Measurements from ENCODE around the gene INTS1.
"Not testable (repeated sequence)": the region's sequence is repeated elsewhere in the genome, so short reads cannot be mapped to it uniquely, and the experiment has no call there.

Gene INTS1

DNA sequence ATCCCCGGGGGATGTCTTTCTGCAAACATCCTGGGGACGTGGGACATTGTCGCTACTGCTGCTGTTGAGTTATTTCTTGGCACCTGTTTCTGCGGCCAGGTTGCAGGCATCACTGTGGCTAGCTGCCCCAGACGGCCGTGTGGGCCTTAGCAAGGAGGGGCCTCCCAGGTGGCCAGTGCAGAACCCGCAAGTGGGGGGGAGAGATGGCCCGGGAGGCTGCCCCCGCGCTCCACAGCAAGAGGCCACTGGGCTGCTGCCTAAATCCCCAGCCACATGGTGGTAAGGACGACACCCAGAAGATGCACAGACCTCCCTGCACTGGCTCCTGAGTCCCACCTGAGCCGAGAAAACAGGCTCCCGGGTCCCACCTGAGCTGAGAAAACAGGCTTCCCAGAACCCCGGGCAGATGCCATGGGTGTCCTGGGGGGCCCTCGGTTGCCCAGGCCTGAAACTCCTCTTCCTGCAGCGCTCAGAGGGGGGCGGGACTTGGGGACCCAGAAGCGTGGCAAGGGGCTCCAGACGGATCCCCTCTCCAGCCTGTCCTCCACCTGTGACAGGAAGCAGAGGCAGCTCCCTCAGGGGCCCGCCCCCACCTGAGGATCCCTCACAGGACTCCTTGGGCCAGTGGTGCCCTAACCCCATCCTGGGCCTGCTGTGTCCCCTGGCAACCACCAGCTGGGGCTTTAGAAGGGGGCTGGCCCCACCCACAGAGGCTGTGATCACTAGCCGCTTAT lies 25.4 kb upstream of the INTS1 start:
- no peak for DNase-seq

- DNase-seq, result no peak
These were observed 22.1 kb upstream of the INTS1 start for GRCh38 chr7:1526271-1526754.

GRCh38 chr7:1525409-1525808 lies 21.2 kb upstream of the INTS1 start:
- DNase-seq, result no peak

DNA sequence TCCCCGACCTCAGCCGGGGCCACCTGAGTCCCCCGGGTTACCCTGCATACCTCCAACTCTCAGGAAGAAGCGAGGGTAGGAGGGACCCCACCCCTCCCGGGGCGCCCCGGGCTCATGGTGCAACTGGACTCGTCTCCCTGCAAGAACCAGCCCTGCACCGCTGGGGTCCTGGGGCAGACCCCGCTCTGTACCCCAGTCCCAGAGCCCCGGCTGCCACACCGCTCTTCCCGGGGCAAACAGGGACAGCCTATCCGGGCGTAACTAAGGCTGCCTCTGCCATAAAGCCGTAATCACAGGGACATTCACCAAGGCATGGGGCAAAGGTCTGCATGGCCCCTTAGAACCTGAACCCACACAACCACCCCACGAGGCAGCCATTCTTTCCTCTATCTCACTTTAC lies 19.7 kb upstream of the INTS1 start:
- no peak for DNase-seq

DNA sequence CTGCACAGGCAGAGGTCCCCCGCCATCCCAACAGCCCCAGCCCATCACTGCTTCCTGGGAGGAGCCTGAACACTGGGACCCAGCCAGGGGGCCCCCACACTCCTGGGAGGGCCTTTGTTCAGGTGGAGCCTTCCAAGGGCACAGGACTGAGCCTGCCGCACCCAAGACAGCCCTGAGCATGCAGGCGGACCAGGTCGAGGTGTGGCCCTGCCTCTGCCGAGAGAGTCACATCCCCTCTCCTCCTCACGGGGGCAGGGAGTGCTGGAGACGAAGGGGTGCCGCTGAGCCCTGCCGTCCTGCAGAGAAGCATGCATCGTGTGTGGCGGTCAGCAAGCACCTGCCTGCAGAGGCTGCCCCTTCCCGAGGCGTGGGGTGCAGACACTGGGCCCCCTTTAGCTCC lies 19.0 kb upstream of the INTS1 start:
- DNase-seq, result no peak

DNA sequence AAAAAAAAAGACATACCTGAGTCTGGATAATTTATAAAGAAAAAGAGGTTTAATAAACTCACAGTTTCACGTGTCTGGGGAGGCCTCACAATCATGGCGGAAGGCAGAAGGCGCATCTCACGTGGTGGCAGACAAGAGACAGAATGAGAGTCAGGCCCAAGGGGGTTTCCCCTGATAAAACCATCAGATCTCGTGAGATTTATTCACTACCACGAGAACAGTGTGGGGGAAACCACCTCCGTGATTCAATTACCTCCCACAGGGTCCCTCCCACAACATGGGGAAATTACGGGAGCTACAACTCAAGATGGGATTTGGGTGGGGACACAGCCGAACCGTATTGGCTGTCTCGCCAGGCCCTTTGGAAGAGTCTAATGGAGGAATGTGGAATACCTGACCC lies 17.3 kb upstream of the INTS1 start:
- DNase-seq, result no peak

GRCh38 chr7:1520539-1521234 lies 16.5 kb upstream of the INTS1 start:
- DNase-seq, result no peak

DNA sequence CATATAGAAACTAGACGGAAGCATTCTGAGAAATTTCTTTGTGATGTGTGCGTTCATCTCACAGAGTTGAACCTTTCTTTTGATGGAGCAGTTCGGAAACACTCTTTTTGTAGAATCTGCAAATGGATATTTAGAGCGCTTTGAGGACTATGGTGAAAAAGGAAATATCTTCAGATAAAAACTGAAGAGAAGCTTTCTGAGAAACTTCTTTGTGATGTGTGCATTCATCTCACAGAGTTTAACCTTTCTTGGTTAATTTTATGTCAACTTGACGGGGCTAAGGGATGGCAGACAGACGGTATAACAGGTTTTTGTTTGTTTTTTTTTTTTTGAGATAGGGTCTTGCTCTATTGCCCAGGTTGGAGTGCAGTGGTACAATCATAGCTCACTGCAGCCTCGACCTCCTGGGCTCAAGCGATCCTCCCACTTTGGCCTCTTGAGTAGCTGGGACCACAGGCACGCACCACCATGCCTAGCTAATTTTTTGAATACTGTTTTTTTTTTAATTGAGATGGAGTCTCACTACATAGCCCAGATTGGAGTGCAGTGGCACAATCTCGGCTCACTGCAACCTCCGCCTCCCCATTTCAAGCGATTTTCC lies 15.2 kb upstream of the INTS1 start:
- not testable (repeated sequence) for DNase-seq

GRCh38 chr7:1516586-1517251 lies 12.5 kb upstream of the INTS1 start:
- DNase-seq, result no peak

DNA sequence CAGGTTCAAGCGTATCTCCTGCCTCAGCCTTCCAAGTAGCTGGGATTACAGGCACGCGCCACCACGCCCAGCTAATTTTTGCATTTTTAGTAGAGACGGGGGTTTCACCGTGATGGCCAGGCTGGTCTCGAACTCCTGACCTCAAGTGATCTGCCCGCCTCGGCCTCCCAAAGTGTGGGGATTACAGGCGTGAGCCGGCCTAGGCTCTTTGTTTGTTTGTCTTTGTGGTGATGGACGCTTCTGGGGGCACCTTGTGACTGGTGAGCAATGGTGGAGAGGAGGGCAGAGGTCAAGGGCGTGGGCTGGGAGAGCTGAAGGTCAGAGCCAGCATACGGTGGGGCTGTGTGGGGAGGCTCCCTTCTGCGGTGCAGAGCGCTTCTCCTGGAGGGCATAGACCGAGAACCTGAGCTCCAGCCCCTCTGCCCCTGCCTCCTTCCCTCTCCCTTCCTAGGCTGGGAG lies 11.3 kb upstream of the INTS1 start:
- not testable (repeated sequence) for DNase-seq

DNA sequence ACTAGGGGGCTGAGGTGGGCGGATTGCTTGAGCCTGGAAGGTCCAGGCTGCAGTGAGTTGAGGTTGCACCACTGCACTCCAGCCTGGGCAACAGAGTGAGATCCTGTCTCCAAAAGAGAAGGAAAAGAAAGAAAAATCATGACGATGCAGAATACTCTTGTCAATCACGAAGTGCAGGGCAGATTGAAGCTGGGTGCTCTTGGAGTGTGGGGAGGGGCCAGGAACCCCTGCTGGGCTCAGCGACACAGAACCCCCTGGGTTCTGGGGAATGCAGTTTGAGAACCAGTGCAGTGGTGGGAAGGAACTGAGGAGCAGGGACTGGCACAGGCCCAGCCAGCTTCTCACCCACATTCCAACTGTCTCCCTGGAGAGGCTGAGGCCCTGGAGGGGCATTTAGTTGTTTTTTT lies 10.8 kb upstream of the INTS1 start:
- DNase-seq, result no peak

GRCh38 chr7:1514407-1514806 lies 10.2 kb upstream of the INTS1 start:
- DNase-seq, result no peak

GRCh38 chr7:1513657-1514095 lies 9.5 kb upstream of the INTS1 start:
- no peak for DNase-seq

DNA sequence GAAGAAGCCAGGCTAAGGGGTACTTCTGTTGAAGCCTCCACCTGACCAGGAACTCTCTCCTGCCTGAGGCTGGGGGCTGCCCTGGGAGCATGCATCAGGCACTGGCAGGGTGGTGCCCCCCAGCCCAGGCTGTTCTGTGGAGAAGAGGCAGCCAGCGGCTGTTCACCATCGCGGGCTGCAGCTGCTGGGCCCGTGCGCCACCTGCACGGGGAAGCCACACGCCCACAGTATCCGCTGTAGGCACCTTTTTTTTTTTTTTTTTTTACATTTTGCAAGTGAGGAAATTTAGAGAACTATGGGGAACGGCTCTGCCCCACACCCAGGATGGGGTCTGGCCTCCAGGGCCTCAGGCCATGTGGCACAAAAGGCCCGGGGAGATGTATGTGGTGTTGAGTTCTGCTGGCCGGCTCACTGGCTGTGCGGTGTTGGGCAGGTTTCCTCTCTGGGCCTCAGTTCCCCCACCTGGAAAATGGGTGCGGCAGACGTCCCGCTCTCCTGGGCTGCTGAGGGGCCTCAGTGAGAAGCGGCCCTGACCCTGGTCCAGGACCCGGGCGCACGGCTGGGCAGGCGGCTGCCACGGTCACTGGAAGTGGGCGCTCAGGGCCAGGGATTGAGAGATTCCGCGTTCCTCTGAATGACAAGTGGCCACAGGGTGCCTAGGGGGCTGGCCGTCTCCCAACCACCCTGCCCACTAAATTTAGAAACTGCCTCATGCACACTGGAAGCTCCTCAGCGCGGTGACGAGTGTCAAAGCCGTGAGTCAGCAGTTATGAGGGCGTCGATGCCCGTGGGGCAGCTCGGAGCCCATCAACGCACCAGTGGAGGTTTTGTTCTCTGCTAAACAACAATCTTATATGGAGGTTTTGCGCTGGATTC lies 8.8 kb upstream of the INTS1 start:
- DNase-seq, result peak; percentile 68

DNA sequence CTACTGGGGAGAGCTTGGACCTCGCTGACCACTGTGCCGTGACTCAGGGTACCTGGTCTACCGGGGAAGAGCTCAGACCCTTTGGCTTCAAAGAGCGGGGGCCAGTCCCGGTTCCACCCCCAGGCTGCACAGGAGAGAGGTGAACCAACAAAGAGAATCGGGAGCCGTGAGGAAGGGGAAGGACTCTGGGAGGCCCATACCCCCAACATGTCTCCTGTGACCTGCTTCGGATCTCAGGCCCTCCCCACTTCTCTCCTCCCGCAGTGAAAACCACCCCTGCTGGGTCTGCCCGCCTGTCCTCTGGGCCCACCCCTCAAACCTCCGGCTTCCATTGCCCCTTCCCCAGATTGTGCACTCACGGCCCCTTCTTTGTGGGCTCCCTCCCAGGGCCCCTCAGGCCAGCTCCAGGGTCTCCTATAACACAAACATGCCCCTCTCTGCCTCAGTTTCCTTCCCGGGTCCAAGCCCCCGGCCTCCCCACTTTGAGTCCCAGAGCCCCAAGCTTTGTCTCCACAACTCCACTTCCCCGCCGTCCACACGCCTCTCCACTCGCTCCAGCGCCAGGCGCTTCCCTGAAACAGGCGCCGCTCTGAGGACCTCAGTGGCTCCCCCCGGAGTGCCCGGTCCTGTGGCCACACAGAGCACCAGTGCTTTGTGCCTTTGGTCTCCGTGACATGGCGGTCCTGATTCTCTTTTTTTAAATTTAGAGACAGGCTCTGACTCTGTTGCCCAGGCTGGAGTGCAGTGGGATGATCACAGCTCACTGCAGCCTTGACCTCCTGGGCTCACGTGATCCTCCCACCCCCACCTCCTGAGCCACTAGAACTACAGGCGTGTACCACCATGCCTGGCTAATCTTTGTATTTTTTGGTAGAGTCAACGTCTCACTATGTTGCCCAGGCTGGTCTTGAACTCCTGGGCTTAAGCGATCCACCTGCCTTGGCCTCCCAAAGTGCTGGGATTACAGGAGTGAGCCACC lies 7.5 kb upstream of the INTS1 start:
- no peak for DNase-seq

DNA sequence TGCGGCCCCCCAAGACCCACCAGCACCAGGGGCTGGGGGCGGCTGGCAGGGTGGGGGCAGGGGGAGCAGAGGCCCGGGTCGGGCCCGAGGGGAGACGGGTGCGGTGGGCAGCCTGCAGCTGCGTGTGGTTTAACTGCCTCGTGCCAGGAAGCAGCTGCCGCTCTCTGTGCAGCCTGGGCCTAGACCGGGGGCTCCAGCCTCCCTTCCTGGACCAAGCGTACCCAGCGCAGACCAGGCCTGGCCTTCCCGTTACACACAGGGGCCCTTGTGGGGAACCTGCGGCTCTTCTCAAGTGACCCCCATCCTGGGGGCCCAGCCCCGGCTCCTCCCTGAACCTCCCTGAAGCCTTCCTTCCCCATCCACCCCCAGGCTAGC lies 6.6 kb upstream of the INTS1 start:
- no peak for DNase-seq

GRCh38 chr7:1509226-1509625 lies 5.0 kb upstream of the INTS1 start:
- DNase-seq, result no peak

DNA sequence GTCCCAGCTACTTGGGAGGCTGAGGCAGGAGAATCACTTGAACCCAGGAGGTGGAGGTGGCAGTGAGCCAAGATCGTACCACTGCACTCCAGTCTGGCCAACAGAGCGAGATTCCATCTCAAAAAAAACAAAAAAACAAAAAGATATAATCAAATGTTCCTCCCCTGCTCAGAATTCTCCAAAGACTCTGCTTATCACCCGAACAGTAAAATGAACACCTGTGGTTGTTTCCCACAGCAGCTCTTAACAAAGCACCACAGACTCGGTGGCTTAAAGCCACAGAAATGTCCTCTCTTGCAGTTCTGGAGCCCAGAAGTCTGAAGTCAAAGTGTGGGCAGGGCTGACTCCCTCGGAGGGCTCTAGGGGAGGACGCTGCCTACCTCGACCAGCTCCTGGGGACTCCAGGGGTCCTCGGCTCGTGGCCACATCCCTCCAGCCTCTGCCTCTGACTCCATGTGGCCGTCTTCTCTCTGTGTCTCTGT lies 4.1 kb upstream of the INTS1 start:
- no peak for DNase-seq

DNA sequence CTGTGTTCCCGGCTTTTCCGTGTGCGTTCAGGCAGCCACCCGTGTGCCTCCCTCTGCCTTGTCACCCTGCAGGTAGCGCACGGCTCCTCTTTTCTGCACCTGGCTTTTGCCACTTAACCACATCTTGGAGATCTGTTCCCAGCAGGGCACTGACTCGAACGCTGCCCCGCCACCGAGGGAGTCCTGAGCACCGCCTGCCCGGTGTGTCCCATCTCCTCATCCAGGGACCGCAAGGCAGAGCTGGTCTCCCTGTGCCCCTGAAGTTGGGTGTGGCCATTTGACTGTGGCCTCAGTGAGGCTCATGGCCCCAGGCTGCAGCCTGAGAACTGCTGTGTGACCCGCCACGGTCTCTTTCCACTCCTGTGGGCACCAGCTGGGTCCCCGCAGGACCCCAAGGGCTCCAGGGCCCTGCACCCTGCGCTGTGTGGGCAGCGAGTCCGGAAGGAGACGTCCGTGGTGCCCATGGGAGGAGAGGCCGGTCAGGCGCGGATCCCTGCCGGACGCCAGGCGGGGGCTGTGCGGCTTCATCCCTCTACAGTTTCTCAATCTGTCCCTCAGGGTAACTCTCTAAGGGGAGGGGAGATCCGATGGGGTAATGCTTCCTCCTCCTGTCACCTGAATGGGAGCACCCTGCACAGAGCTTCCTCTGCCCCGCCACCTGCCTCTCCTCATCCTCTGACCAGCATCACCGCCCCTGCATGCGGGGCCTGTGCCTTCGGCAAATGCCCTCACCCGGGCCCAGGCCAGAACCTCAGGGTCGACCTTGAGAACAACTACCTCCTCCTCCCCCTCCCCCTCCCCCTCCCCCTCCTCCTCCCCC lies 1.8 kb upstream of the INTS1 start:
- DNase-seq, result no peak

GRCh38 chr7:1503390-1503789 lies 799 bp downstream of the INTS1 start:
- DNase-seq, result no peak
